ENCODE measurements around the gene RNF20.
A peak's percentile ranks its signal among the peaks of the same experiment; 100 is the strongest.
"Not testable (repeated sequence)": the region's sequence is repeated elsewhere in the genome, so short reads cannot be mapped to it uniquely, and the experiment has no call there.

RNF20 gene

GRCh38 chr9:101533334-101534204, at the start of gene RNF20:
RNF20 (plus strand) TSS chr9:101533853; CDS start chr9:101535424, 1,571 bp downstream.
- peak; percentile 98 for DNase-seq (ENCODE audit: low read depth, low spot score)

DNA sequence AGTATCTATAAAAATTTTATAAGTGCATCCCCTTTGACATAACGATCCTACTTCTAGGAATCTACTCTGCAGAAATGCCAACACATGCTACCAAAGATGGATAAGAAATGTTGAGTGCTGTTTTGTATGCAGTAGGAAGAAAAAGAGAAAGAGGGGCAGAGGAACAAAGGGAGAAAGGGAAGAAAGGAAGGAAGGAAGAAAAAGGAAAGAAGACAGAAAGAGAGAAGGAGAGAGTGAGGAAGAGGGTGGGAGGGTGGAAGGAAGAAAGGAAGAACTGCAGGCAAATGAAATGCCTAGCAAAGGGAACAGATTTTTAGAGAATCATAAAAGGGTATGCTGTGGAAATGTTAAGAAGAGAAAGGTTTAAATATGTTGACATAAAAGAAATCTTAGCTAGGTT, 49.6 kb upstream of the RNF20 start:
- DNase-seq (ENCODE audit: low read depth, low spot score): no peak

GRCh38 chr9:101485924-101486692, 47.5 kb upstream of the RNF20 start:
- DNase-seq (ENCODE audit: low read depth, low spot score): no peak

DNA sequence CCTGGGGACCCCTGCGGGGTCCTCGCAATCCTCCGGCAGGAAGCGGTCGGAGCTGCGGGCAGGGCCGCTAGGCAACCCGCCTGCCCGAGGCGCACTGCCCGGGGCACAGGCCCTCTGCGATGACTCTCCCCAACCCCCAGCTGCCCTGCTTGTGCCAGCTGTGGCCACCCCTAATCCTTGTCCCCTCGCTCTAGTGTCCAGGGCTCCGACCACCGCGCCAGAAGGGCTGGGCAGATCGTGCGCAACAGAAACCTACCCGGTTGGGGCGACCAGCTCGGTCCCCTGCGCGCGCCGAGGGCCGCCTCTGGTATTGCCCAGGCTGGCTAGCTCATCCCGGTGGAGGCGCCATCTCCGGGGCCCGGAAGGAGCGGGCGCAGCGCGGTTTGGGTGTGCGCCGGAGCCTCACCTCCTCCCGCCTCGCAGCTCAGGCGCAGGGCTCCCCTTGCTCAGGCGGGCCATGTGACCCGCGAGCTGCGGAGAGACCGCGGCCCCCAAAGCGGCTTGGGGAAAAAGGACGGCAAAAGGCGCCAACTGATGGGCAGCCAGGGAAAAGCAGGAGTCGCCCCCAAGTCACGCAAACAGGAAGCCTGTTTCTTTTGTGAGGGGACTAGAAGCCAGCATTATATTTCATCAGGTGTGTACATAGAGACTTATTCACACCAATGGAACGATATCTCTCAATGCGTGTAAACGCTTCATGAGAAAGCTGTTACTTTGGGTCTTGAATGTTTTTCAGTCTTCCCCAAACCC, 46.8 kb upstream of the RNF20 start:
- DNase-seq (ENCODE audit: low read depth, low spot score): no peak

DNA sequence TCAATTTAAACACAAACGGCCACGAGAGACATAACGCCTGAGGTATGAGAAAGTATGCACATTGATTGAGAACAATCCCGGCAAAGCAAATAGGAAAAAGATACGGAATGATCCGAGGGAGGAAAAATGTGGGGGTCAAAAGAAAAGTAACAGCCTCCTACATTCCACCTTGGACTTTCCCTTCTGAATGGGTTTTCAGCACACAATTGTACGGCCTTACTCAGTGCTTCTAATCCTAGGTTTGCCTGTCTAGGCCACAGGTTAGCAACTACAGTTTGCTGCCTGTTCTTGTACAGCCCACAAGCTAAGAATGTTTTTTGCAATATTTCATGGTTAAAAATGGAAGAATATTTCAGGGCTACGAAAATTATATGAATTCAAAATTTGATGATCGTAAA, 46.2 kb upstream of the RNF20 start:
- no peak for DNase-seq (ENCODE audit: low read depth, low spot score)

- DNase-seq (ENCODE audit: low read depth, low spot score): no peak
Observed at GRCh38 chr9:101495810-101496209, 37.8 kb upstream of the RNF20 start.

DNA sequence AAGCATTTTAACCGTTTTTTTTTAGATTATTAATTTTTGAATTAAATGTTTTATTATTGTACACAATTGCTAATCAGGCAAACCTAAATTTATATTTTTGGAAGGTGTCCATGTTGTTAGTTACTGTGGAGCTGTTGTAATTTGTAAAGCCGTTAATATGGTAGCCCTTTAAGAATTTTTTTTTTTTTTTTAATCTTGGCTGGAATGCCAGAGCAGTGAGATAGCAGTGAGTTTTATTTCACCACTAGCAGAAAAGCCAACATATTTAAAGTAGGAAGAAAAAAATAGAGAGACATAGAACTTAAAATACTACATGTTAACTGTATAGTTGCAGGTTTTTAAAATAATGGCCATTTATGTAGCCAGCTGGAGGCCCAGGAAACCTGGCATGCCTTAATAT, 35.3 kb upstream of the RNF20 start:
- no peak for DNase-seq (ENCODE audit: low read depth, low spot score)

DNA sequence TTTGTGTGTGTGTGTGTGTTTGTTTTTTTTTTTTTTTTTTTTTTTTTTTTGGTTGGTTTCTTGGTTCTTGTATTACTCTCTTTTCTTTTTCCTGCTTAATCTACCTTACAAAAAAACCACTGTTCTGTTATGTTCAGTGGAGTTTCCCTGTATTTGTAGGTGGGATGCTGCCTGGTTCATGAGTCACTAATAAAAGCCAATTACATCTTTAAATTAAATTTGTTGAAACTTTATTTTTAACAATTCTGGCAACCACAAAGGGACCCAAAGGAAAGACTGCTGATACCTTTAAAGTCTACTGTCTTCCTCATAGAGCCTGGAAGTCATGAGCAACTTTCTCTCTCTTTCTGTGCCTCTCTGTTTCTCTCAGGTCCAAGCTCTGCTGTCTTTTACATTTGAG, 29.5 kb upstream of the RNF20 start:
- no peak for DNase-seq (ENCODE audit: low read depth, low spot score)

GRCh38 chr9:101508211-101508610, 25.4 kb upstream of the RNF20 start:
- DNase-seq (ENCODE audit: low read depth, low spot score): no peak

GRCh38 chr9:101509572-101509971, 24.1 kb upstream of the RNF20 start:
- no peak for DNase-seq (ENCODE audit: low read depth, low spot score)

- no peak for DNase-seq (ENCODE audit: low read depth, low spot score)
Observed at GRCh38 chr9:101510459-101510858, 23.2 kb upstream of the RNF20 start.

GRCh38 chr9:101511009-101511408, 22.6 kb upstream of the RNF20 start:
- no peak for DNase-seq (ENCODE audit: low read depth, low spot score)

DNA sequence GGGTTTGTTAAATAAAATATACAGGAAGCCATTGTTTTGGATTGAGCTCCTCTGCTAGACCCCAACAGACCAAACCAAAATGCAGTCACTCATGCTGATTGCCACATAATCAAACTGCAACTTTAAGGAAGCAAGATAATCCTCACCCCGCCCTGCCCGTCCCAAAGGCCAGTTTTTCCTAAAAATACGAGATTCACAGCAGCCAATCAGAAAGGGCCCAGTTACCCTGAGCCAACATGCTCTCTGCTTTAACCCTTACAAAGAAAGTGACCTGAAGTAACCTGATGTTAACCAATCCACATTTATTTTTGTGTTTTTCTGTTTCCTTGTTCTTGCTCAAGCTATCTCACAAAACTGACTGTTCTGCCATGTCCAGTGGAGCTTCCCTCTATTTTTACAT, 21.5 kb upstream of the RNF20 start:
- DNase-seq (ENCODE audit: low read depth, low spot score): no peak

DNA sequence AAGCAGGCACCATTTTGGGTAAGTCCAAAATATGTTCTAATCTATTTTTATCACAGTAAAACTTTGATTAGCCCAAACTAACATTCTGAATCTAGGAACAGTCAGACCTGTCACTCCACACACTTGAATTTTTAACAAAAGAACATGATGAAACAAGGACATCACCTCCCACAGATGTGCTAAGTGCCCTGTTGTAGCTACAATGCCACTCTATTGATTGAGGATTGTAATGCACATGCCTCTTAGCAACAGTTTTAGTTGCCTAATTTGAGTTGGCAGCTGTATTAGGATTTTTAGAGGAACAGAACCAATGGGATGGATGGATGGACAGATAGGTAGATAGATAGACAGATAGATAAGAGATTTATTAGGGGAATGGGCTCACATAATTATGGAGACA, 20.3 kb upstream of the RNF20 start:
- no peak for DNase-seq (ENCODE audit: low read depth, low spot score)

DNA sequence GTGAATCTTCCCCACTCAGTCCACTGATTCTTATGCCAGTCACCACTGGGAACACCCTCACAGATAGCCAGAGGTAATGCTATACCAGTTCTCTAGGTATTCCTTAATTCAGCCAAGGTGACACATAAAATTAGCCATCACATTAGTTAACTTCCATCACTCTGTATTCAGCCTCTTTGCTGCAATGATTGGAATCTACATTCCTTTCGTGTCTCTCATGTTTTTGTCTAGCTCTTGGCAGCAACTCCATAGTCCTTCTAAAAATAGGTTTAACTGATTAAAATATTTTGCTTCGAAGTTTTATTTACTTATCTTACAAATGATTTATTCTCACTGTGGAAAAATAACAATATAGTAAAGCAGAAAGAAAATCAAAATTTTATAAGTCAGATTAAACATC, 19.6 kb upstream of the RNF20 start:
- DNase-seq (ENCODE audit: low read depth, low spot score): no peak

DNA sequence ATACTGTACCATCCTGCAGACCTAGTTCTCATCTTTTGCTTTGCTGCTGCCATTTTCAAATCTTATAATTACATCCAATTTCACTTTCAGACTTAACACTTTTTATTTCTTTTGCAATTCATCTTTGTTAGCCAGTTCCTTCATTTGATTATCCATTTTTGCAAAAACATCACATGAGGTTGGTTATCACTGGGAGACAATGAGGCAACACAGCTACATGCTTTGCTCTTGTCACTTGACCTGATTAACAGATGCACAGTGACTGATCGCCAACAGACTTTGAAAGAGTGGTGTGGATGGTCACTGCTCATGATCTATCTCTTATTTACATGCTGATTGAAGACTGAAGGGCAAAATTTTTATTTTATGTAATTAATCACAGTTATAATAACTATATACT, 17.0 kb upstream of the RNF20 start:
- DNase-seq (ENCODE audit: low read depth, low spot score): no peak

GRCh38 chr9:101518489-101518888, 15.2 kb upstream of the RNF20 start:
- DNase-seq (ENCODE audit: low read depth, low spot score): not testable (repeated sequence)

DNA sequence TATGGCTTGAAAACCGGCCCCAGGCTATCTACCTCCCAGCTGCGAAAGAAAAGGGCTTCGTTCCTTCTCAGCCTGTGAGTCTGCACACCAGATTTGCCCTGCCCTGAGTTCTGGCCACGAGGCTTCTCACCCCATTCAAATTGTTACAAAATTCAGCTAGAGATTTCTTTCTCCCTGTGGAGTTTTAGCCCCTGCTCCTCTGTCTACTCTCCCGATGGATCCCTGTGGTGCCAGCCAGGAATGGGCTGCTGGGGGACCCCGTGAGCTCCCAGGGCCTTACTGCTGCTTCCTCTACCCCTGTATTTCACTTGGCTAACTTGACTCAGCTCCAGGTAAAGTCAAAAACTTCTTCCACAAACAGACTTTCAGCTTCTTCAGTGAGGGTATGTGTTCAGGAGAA, 9.3 kb upstream of the RNF20 start:
- no peak for DNase-seq (ENCODE audit: low read depth, low spot score)

- DNase-seq (ENCODE audit: low read depth, low spot score): no peak
Observed at GRCh38 chr9:101527066-101527465, 6.6 kb upstream of the RNF20 start.

DNA sequence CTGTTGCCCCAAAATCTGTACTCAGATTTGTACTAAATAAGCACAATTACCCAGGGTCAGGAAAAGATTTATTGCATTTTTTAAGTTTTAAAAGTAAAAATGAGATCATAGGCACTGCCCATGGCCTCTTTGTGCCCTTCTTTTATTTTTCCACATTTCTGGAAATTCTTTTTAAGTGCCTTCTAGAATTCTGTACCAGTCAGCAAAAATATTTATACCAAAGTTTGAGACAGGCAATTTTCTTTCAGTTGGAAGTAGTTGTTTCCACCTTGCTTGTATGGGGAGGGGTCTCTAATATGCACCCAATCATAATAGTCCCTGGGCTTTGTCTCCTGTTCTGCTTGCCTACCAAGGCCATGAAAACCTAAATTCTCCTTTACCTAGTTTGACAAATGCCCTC, 5.6 kb upstream of the RNF20 start:
- no peak for DNase-seq (ENCODE audit: low read depth, low spot score)

DNA sequence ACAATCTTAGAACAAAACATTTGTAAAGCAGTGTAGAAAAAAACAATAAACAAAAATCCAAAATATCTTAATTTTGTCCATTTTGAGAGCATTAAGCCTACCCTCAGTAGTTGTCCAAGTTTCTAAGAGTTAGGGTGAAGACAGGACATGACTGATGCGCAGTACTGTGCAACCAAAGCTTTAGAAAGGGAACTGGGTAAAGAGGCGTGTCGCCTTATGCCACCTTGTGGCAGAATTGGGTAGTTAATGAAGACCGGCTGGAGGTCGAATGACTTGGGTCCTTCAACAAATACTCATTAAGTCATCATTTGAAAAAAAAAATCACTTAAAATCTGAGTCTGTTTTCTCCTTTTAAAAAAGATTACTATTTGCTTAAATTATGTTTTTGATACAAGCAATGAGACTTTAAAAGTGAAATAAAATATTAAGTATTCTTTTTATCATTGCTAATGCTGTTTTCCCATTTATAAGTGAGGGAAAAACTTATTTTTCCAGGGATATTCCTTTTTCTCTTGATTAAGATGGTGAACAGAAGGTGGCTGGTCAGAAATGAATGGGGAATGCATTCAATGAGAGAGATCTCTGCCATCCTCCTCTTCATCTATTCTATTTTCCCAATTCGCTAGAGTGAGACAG, 3.5 kb upstream of the RNF20 start:
- peak; percentile 52 for DNase-seq (ENCODE audit: low read depth, low spot score)

DNA sequence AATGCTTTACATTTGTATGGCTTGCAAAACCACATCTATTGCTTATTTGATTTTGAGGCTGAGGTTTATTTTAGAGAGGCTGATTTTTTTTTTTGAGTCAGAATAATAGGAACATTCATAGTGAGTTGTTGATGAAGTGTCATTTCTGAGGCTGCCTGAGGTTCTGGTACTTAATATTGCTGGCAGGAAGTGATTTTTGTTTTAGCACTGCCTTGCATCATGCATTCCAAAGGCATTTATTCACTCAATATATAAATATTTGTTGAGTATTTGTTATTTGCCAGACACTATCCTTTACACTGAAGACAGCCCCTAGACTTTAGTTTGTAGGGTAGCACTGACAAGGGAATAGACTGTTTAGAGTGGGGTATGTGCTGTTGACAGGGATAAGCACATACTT, 2.7 kb downstream of the RNF20 start:
- DNase-seq (ENCODE audit: low read depth, low spot score): no peak

All from smooth muscle cell of the brain vasculature (primary cell).